BJ (cell line): Measurements from ENCODE around the gene NRG3. TPM values are rescaled to one million over a fixed set of nuclear protein-coding genes. Genes with fewer than 3 reads are reported as not detected.

ENCODE experiments used
- CTCF ChIA-PET: fragments of 350-600 bp; formaldehyde crosslinking; extraction: SDS; loops from one replicate; lab custom pipeline; 2021; ENCODE audit warnings: antibody characterized with exemption, inconsistent platforms; lab: Yijun Ruan, JAX
- POLR2A ChIA-PET: fragments of 300-600 bp; sonication (Branson Sonifier 250); formaldehyde crosslinking; extraction: SDS; loops from one replicate; lab custom pipeline; 2021; ENCODE audit warnings: antibody characterized with exemption; lab: Charles Lee
- DNase-seq: peaks from one replicate; pipeline ENCODE4 v3.0.0-alpha.2; 2011; ENCODE audit warnings: low read depth
- H3K27me3 ChIP-seq: 2 replicates; pipeline ENCODE4 v1.6.0; 2011; ENCODE audit warnings: low read length; ENCODE audit not compliant: control insufficient read depth, insufficient read depth
- H3K36me3 ChIP-seq: 2 replicates; pipeline ENCODE4 v1.5.1; 2011; ENCODE audit warnings: low read length; ENCODE audit not compliant: control insufficient read depth, insufficient read depth
- H3K4me3 ChIP-seq: 2 replicates; pipeline ENCODE4 v1.5.1; 2011; ENCODE audit warnings: low read depth, mild to moderate bottlenecking, control low read depth, low read length
- CTCF ChIP-seq: IDR thresholded peaks from 2 replicates; pipeline ENCODE4 v1.5.1; 2011; ENCODE audit warnings: low read depth, mild to moderate bottlenecking, control low read depth, inconsistent platforms, low read length, moderate library complexity; ENCODE audit not compliant: insufficient read depth
- polyA plus RNA-seq: library from polyadenylated mRNA; depleted of rRNA; stranded (reverse); fragments of >200 nt; gene quantifications from 2 replicates; pipeline ENCODE4 v1.2.3, GENCODE V29; 2011

Gene NRG3
- polyA plus RNA-seq, 1 experiment = not detected

- no peak for DNase-seq
- ChIA-PET CTCF (no interaction called here), POLR2A (no interaction called here)
- Histone ChIP-seq H3K36me3 (no peaks in the 10 kb centered on the region), H3K4me3 (no peak overlapping the region), H3K27me3 (no peaks in the 10 kb centered on the region)
- no peak for TF ChIP-seq CTCF
Observed at GRCh38 chr10:82505009-82505408, 630.0 kb downstream of the NRG3 start.

GRCh38 chr10:82506680-82507376, 631.8 kb downstream of the NRG3 start:
- no peak overlapping the region for H3K4me3 ChIP-seq
- CTCF ChIA-PET = no interaction called here
- POLR2A ChIA-PET = no interaction called here
- no peak for TF ChIP-seq CTCF
- H3K36me3 ChIP-seq = no peaks in the 10 kb centered on the region
- no peaks in the 10 kb centered on the region for H3K27me3 ChIP-seq
- DNase-seq = no peak

- ChIA-PET POLR2A (no interaction called here), CTCF (interaction anchor here (0.5 kb wide), 1 partner anchor 17 kb away, joined by 3 read pairs; no protein-coding TSS in a partner anchor)
- no peak for DNase-seq
- Histone ChIP-seq H3K36me3 (no peaks in the 10 kb centered on the region), H3K27me3 (no peaks in the 10 kb centered on the region), H3K4me3 (no peak overlapping the region)
- TF ChIP-seq CTCF = no peak
Observed at GRCh38 chr10:82515256-82515655, 640.3 kb downstream of the NRG3 start.

- DNase-seq = no peak
- H3K36me3 ChIP-seq = no peaks in the 10 kb centered on the region
- H3K27me3 ChIP-seq = no peaks in the 10 kb centered on the region
- ChIA-PET POLR2A (no interaction called here), CTCF (no interaction called here)
- H3K4me3 ChIP-seq = no peak overlapping the region
- no peak for TF ChIP-seq CTCF
Observed at GRCh38 chr10:82529062-82529461, 654.1 kb downstream of the NRG3 start.

GRCh38 chr10:82535457-82535856, 660.5 kb downstream of the NRG3 start:
- ChIA-PET POLR2A (no interaction called here), CTCF (no interaction called here)
- DNase-seq = no peak
- no peak overlapping the region for H3K4me3 ChIP-seq
- H3K36me3 ChIP-seq = no peaks in the 10 kb centered on the region
- no peak for TF ChIP-seq CTCF
- no peaks in the 10 kb centered on the region for H3K27me3 ChIP-seq
